Right lobe of liver (tissue), 6 donors: ENCODE measurements around the gene PAQR7. TPM values are rescaled to one million over a fixed set of nuclear protein-coding genes. Genes with fewer than 3 reads are reported as not detected.

Experiments used
- ATAC-seq, 4 donors: fragments of 200-7000 bp; cut with Tn5 transposase; one replicate each; pipeline ENCODE4 v1.9.1; 2020; ENCODE audit warnings: mild to moderate bottlenecking in 4 of 4, moderate library complexity in 4 of 4
- DNase-seq, 3 donors: peaks; one replicate each; pipeline ENCODE4 v3.0.0-alpha.2; 2020
- H3K27ac ChIP-seq, 3 donors: fragments of 200-600 bp; one replicate each; pipeline ENCODE4 v1.8.0; 2022
- H3K27me3 ChIP-seq, 2 donors: fragments of 200-600 bp; one replicate each; pipeline ENCODE4 v1.8.0; 2022
- H3K36me3 ChIP-seq, 4 donors: fragments of 200-600 bp; sonication (generic) in 1 of 4; one replicate each; pipeline versions ENCODE4 v1.5.1 to v1.8.0; 2017 to 2022; ENCODE audit warnings: control low read depth in 1 of 4
- H3K4me1 ChIP-seq, 4 donors: fragments of 200-600 bp; sonication (generic) in 1 of 4; one replicate each; pipeline versions ENCODE4 v1.5.1 to v1.8.0; 2017 to 2022; ENCODE audit warnings: control low read depth in 1 of 4
- H3K4me3 ChIP-seq, 3 donors: fragments of 200-600 bp; one replicate each; pipeline ENCODE4 v1.8.0; 2022
- H3K9me3 ChIP-seq, 4 donors: fragments of 200-600 bp; sonication (generic) in 1 of 4; one replicate each; pipeline versions ENCODE4 v1.5.1 to v1.8.0; 2017 to 2022; ENCODE audit warnings: control low read depth in 1 of 4
- POLR2A ChIP-seq: fragments of 450-650 bp; IDR thresholded peaks from one replicate; pipeline ENCODE4 v1.6.1; 2017; ENCODE audit warnings: antibody characterized with exemption, mild to moderate bottlenecking
- WGBS: methylation state at CpG from one replicate; pipeline ENCODE4 v1.1.6; 2018; ENCODE audit warnings: low coverage, low lambda C conversion rate; ENCODE audit not compliant: insufficient coverage; ENCODE audit errors: missing lambda C conversion rate; 5-methylcytosine and 5-hydroxymethylcytosine counted together
- intact Hi-C, 2 donors: fragments of 100-400 bp; cut with DNase I; formaldehyde crosslinking; loops; one replicate each; pipeline versions ENCODE4 v1.11.2 to v1.14.1; 2022
- total RNA-seq, 6 experiments: library from RNA; depleted of rRNA in 2 of 6; stranded (reverse); fragments of >200 nt in 2 of 6; fragmentation: NEBNext Ultra II Directional in 3 of 6; extraction: Animal tissue kit (Norgen Biotek cat#: 25700) in 3 of 6; gene quantifications; one replicate each; pipeline versions ENCODE4 v1.1.0 to v1.2.4, GENCODE V29; 2016 to 2023
- TF ChIP-seq, protein P1 (sequence below), 4 donors: fragments of 200-600 bp in 3 of 4; fragments of 450-650 bp in 1 of 4; IDR thresholded peaks; one replicate each; pipeline versions ENCODE4 v1.5.1 to v1.8.0; 2016 to 2022; ENCODE audit warnings: antibody characterized with exemption in 4 of 4, mild to moderate bottlenecking in 2 of 4
- donor health status: DM: no; HTN: yes; CAD: no.
- donor health status: DM: no; HTN: no; CAD: no.
- donor health status: DM: no; HTN: no; CAD: no.
- donor health status: DM: no; HTN: yes; CAD: no.
- donor health status: DM: no; HTN: yes; CAD: no.

The PAQR7 gene
- total RNA-seq, 6 experiments from 2014 or later: 0.74 to 4.8 (median 2.4) TPM

DNA sequence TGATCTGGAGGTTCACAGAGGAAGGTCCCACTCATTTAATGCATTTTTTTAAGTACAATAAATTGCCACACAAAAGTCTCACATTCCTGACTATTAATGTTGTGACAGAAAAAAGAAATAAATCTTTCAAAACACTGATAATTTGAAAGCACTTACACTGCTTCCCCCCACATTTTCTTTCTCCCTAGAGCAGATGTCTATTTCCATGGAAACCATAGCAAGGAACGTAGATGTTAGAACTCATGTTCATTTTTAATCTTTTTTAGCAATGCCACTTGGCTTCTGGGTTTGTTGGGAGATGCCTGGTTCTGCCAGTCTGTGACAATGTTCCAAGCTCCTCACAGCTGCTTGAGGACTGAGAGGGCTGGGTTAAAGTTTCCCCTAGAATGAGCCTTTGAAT is 32.7 kb upstream of the PAQR7 start:
- Histone ChIP-seq H3K27ac (no peak overlapping the region), H3K36me3 (no peaks in the 10 kb centered on the region), H3K9me3 (no peaks in the 10 kb centered on the region), H3K4me1 (peaks cover 0 to 14% (median 0%) of the 10 kb centered on the region in 4 donors), H3K4me3 (no peak overlapping the region), H3K27me3 (no peaks in the 10 kb centered on the region)
- WGBS: 71% methylated on average over 1 of the region's 1 CpG
- ATAC-seq: no peak
- TF ChIP-seq, protein P1, sequence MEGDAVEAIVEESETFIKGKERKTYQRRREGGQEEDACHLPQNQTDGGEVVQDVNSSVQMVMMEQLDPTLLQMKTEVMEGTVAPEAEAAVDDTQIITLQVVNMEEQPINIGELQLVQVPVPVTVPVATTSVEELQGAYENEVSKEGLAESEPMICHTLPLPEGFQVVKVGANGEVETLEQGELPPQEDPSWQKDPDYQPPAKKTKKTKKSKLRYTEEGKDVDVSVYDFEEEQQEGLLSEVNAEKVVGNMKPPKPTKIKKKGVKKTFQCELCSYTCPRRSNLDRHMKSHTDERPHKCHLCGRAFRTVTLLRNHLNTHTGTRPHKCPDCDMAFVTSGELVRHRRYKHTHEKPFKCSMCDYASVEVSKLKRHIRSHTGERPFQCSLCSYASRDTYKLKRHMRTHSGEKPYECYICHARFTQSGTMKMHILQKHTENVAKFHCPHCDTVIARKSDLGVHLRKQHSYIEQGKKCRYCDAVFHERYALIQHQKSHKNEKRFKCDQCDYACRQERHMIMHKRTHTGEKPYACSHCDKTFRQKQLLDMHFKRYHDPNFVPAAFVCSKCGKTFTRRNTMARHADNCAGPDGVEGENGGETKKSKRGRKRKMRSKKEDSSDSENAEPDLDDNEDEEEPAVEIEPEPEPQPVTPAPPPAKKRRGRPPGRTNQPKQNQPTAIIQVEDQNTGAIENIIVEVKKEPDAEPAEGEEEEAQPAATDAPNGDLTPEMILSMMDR (IDR thresholded peaks at IDR 0.05): no peak
- TF ChIP-seq POLR2A: no peak
- DNase-seq: no peak
- intact Hi-C loops: no loop called here

- DNase-seq: no peak
- intact Hi-C loops: no loop called here
- WGBS: 78% methylated on average over 3 of the region's 6 CpGs
- H3K27ac ChIP-seq: no peak overlapping the region
- H3K36me3 ChIP-seq: no peaks in the 10 kb centered on the region
- TF ChIP-seq, protein P1 (IDR thresholded peaks at IDR 0.05): no peak
- TF ChIP-seq POLR2A: no peak
- H3K4me1 ChIP-seq: peaks cover 0 to 14% (median 0%) of the 10 kb centered on the region in 4 donors
- H3K27me3 ChIP-seq: no peaks in the 10 kb centered on the region
- H3K9me3 ChIP-seq: no peaks in the 10 kb centered on the region
- no peak overlapping the region for H3K4me3 ChIP-seq
- ATAC-seq: no peak
Observed at GRCh38 chr1:25907601-25908000, 32.1 kb upstream of the PAQR7 start.

DNA sequence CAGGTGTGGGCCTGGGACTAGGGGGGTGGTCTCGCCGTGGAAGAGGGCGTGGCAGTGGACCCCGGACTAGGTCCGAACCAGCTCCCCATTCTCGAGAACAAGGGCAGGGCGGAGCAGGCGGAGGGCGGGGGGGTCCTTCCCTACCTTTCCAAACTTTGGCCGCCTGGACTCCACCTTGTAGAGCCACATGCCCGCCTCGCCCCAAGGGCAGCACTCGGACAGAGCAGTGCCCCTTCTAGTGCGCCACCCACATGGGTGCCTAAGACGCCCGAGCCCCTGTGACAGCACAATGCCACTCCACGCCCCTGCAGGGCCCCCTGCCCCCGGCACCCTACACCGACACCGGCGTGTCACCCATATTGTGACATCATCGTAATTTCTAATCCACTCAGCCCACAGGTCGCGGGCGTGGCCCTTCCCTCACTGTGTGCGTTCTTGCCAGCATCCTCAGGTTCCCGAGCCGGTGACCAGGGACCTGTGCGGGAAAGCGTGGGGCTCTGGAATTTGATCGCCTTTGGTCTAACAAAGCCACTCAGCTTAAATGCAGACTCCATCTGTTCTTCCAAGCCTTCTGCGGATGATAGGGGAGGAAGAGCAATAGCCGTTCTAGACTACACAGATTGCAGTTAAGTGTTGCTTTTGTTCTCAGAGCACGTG is 31.3 kb upstream of the PAQR7 start:
- intact Hi-C loops: no loop called here
- DNase-seq (no peak), ATAC-seq (peak in 3 of 4 donors; percentile 2 to 4 (median 3))
- 16% methylated on average over 16 of the region's 34 CpGs for WGBS
- H3K9me3 ChIP-seq: no peaks in the 10 kb centered on the region
- no peaks in the 10 kb centered on the region for H3K36me3 ChIP-seq
- TF ChIP-seq, protein P1 (IDR thresholded peaks at IDR 0.05): no peak
- TF ChIP-seq POLR2A: no peak
- H3K4me1 ChIP-seq: peaks cover 0 to 14% (median 0%) of the 10 kb centered on the region in 4 donors
- no peak overlapping the region for H3K27ac ChIP-seq
- peak overlapping the region; percentile 54 to 66 (median 54) for H3K4me3 ChIP-seq
- no peaks in the 10 kb centered on the region for H3K27me3 ChIP-seq

GRCh38 chr1:25905680-25906643 is 30.5 kb upstream of the PAQR7 start, which contains the start of gene STMN1:
Gene STMN1, minus strand, starts transcription at chr1:25906419. Its CDS starts 1,743 bp downstream, at chr1:25904676.
- no peaks in the 10 kb centered on the region for H3K27me3 ChIP-seq
- TF ChIP-seq POLR2A: peak; percentile 80
- TF ChIP-seq, protein P1 (IDR thresholded peaks at IDR 0.05): no peak
- H3K9me3 ChIP-seq: no peaks in the 10 kb centered on the region
- intact Hi-C loops: no loop called here
- ATAC-seq (peak; percentile 73 to 90 (median 84)), DNase-seq (peak; percentile 84 to 89 (median 88))
- no peaks in the 10 kb centered on the region for H3K36me3 ChIP-seq
- H3K4me1 ChIP-seq: peaks cover 0 to 14% (median 0%) of the 10 kb centered on the region in 4 donors
- H3K4me3 ChIP-seq: peak within 1 kb of the TSS; percentile 54 to 66 (median 54)
- 0% methylated on average over 11 of the region's 102 CpGs for WGBS
- peak within 1 kb of the TSS in 1 of 3 donors; percentile 37 for H3K27ac ChIP-seq
